Fibroblast of villous mesenchyme (primary cell): ENCODE results near the gene DR1. TPM values are rescaled to one million over a fixed set of nuclear protein-coding genes. Genes with fewer than 3 reads are reported as not detected.

Source experiments
- DNase-seq: peaks from one replicate; pipeline ENCODE4 v3.0.0-alpha.2; 2010; ENCODE audit warnings: low read depth
- H3K4me3 ChIP-seq: 2 replicates; pipeline ENCODE4 v1.5.1; 2011; ENCODE audit warnings: low read depth, mild to moderate bottlenecking, low read length
- total RNA-seq: library from RNA; depleted of rRNA; stranded (reverse); fragments of >200 nt; gene quantifications from 2 replicates; pipeline ENCODE4 v1.2.3, GENCODE V29; 2012
- TF ChIP-seq, protein P1 (sequence below): IDR thresholded peaks from 2 replicates; pipeline ENCODE4 v1.5.1; 2012; ENCODE audit warnings: low read depth, mild to moderate bottlenecking, low read length; ENCODE audit not compliant: insufficient read depth

The DR1 gene
- total RNA-seq, 1 donor, result 45.8 TPM

DNA sequence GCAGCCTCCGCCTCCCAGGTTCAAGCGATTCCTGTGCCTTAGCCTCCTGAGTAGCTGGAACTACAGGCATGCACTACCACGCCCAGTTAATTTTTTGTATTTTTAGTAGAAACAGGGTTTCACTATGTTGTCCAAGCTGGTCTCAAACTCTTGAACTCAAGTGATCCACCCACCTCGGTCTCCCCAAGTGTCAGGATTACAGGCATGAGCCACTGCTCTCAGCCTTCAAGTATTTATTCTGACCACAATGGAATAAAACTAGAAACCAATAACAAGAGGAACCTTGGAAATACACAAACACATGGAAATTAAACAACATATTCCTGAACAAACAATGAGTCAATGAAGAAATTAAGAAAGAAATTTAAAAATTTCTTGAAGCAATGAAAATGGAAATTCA is 32.7 kb upstream of the DR1 start:
- no peak overlapping the region for H3K4me3 ChIP-seq
- TF ChIP-seq, protein P1, sequence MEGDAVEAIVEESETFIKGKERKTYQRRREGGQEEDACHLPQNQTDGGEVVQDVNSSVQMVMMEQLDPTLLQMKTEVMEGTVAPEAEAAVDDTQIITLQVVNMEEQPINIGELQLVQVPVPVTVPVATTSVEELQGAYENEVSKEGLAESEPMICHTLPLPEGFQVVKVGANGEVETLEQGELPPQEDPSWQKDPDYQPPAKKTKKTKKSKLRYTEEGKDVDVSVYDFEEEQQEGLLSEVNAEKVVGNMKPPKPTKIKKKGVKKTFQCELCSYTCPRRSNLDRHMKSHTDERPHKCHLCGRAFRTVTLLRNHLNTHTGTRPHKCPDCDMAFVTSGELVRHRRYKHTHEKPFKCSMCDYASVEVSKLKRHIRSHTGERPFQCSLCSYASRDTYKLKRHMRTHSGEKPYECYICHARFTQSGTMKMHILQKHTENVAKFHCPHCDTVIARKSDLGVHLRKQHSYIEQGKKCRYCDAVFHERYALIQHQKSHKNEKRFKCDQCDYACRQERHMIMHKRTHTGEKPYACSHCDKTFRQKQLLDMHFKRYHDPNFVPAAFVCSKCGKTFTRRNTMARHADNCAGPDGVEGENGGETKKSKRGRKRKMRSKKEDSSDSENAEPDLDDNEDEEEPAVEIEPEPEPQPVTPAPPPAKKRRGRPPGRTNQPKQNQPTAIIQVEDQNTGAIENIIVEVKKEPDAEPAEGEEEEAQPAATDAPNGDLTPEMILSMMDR, result no peak
- DNase-seq, result no peak

DNA sequence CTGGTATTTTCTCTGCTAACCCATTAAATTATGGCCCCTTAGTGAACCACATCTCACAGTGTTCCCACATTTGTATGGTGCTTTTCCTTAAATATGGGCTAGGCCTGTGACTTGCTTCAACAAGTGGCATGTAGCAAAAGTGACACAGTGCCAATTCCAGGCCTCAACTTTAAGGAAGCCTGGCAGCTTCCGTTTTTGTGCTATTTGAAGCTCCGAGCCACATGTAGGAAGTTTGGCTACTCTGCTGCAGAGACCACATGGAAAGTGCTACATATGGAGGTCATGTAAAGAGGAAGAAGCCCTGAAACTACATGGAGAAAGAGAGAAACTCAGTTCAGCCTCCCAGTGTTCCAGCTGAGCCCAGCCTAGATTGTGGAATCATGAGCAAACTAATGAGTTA is 28.5 kb upstream of the DR1 start:
- TF ChIP-seq, protein P1, result no peak
- DNase-seq, result no peak
- no peak overlapping the region for H3K4me3 ChIP-seq

DNA sequence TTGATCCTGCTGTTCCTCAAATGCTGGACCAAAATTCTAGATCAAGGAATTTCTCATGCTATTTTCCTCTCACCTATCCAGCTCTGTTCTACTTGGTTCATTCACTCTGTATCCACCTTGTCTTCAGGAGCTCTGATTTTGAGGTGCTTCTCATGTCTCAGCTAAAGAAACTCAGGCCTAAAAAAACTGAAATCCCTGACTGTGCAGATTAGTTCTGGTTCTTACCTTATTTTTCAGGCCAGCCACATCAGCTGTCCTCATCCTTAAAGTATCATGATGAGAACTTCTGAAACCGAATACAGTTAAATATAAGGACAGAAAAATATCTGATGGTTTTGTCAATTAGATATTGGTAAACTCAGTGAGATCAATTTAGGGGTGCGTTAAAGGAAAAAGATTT is 27.8 kb upstream of the DR1 start:
- DNase-seq, result no peak
- no peak overlapping the region for H3K4me3 ChIP-seq
- TF ChIP-seq, protein P1, result no peak

DNA sequence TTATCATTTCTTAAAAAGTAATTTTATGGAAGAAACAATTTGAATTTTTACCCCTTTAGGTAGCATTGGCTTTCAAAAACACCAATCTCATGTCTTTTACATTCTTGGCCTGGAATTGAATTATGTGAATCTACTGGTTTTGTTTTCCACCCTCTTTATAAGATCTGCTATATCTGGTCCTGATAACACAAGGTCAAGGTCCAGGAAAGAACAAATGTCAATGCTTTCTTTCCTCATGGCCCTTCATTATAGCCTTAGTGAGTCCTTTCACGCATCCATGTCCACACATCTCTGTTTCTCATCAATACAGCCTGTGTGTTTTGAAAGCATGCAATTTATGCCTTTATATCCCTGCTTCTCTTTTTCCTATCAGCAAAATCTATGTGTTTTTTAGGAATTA is 24.0 kb upstream of the DR1 start:
- no peak for DNase-seq
- H3K4me3 ChIP-seq, result no peak overlapping the region
- TF ChIP-seq, protein P1, result no peak

DNA sequence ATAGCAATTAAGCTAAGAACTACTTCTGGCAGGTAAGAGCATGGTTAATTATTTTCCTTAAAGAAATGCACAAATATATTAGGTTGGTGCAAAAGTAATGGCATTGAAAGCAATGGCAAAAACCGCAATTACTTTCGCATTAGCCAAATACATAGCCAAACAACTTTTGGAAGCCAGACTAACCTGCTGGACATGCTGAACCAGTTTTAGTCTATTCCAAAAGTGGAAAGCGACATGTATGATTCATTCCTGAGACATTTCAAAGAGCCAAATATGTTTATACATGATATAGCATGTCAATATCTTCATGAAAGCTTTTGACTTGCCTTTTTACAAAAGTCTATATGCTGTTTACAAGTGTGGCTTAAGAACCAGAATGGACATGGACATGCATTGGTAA is 23.4 kb upstream of the DR1 start:
- H3K4me3 ChIP-seq, result no peak overlapping the region
- DNase-seq, result no peak
- TF ChIP-seq, protein P1, result no peak

DNA sequence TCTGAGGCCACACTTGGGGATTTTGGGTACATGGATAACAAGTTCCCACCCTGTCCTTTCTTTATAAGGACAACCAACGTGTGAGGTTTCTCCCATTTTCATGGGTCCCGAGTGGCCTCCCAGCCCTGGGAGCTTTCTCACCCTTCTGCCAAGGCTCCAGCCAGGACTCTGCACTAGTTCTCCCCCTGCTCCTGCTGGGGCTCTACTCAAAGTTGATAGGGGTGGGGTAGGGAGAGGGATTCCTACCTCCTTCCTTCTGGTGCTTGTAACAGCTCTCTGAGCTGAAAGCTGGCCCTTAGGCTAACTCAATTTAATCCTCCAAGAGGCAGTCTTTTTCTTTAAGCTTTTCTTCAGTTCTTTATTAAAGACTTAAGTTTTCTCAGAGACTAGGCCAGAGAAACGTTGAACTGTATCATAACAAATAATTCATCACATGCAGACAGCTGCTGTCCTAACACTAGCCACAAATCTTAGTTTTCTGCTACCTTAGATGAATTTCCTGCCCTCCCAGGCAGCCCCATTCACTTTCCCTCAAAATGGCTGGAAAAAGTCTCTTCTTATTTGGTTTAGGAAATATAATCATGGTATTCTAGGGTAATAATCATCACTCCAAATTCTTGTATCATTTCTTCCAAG is 22.4 kb upstream of the DR1 start:
- no peak overlapping the region for H3K4me3 ChIP-seq
- no peak for DNase-seq
- TF ChIP-seq, protein P1, result no peak
